Activated CD4-positive, alpha-beta T cell treated with anti-CD3 and anti-CD28 coated beads, Interleukin-10, Interleukin-2, amounts not matched to agents 100 ng/mL and 50 ng/mL, durations not matched to agents 16 hours and 8 hours (primary cell): ENCODE data around the gene PAIP1.
"Not testable (repeated sequence)": the region's sequence is repeated elsewhere in the genome, so short reads cannot be mapped to it uniquely, and the experiment has no call there.

Experiments used
- DNase-seq: peaks from one replicate; pipeline ENCODE4 v3.0.0-alpha.2; 2020

PAIP1 gene

DNA sequence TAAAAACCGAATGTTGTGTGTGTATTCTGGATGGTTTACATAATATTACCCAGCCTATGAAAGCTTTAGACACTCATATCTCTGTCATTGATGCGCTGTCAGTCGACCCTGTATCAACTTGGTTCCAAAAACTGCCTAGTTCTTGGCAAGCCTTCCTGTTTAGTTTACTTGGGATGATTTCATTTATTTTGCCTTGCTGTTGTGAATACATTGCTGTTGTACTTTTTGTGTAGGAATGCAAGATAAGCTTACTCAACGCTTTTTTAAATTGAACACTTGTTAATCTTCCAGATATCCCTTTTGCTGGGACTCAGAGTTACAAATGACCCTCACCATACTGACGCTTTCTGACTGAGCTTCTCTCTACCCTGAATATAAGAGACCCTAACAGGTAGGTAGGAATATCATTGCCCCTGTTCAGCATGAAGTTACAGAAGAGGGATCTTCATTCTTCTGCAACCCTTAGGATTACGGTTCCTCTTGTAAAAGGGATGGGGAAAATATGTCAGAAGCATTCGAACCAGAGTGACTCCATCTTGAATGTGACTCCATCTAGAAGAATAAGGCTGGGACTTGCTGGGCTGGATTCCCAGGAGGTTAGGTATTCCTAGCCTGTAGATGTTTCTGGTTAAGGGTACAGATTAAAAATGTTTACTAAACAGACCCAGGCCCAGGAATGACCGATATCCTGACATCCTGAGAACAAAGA, 13.7 kb upstream of the PAIP1 start:
- no peak for DNase-seq

DNA sequence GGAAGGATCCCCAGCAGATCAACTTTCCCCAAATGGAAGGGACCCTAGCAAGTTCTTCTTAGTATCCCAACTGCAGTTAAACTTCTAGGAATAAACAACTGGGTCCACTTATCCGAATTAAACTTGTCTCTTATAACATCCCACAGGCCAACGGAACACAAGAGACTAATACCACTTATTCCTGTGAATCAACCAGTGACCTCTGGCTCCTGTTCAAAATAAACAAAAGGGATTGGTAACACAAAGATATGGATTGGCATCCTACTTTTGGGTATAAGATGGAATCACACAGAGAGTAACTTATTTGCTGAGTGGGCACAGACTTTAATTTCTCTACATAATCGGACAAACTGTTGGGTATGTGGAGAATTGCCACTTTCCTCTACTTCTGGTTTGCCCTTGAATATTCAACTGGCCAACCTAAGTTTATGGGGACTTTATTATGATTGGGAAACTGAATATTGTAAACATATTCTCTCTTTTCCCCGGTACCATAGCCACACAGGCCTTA, 12.4 kb upstream of the PAIP1 start:
- DNase-seq = no peak

DNA sequence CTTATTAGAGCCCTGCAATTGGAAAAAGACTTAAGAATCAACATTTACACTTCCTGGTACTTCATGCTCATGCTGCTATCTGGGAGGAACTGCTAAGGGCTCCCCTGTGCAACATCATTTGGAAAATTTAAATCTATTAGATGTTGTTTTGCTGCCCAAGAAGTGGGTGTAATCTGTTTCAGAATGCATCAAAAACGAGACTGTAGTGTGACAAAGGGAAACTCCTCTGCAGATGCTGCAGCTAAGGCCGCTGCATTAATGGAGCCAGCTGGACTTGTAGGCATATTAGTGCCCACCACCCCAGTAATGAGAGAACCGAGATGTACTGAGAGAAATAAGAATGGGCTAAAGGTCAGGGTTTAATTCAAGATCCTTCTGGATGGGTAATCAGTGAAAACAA, 11.1 kb upstream of the PAIP1 start:
- peak; percentile 11 for DNase-seq

DNA sequence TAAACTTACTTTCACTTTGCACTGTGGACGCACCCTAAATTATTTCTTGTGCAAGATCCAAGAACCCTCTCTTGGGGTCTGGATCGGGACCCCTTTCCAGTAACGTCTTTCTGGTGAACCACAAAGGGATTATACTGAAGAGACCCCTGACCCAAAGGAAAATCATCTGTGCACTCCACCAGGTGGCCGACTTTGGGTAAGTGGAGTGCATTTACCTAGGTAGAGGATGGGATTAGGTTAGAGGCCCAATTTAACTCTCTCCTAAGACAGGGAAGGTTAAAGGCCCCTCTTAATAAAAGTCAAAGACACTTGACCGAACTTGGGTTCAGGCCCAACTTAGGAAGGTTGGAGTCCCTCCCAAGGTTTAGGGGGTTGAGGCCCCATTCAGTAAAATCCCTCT, 8.2 kb upstream of the PAIP1 start:
- DNase-seq = no peak

DNA sequence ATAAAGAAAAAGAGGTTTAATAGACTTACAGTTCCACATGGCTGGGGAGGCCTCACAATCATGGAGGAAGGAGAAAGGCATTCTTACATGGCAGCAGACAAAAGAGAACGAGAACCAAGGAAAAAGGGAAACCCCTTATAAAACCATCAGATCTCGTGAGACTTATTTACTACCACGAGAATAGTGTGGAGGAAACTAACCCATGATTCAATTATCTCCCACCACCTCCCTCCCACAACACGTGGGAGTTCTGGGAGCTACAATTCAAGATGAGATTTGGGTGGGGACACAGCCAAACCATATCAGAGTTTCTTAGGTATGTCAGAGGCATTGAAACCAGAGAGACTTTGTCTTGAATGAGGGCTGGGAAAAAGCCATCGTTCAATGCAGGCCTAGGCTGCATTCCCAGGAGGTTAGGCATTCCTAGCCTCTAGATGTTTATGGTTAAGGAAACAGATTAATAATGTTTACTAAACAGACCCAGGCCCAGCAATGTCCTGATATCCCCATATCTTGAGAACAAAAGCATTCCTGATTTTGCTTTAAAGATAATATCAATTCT, 7.5 kb upstream of the PAIP1 start:
- DNase-seq = no peak

DNA sequence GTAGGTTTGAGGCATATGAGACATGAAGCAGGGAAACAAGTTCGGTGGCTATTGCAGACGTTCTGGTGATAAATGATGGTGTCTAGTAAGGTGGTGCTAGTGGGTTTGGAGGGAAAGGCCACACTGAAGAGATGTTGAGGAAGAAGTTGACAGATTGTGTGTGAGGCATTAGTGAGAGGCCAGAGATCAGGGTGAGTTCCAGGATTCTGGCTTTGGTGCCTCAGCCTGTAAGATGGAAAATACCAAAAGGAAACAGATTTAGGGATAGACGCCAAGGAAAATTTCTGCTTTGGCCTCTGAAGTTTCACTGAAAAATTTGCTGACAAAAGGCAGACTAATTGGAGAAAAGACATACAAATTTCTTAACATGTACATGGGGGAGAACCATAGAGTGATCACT, 6.4 kb upstream of the PAIP1 start:
- DNase-seq = no peak

DNA sequence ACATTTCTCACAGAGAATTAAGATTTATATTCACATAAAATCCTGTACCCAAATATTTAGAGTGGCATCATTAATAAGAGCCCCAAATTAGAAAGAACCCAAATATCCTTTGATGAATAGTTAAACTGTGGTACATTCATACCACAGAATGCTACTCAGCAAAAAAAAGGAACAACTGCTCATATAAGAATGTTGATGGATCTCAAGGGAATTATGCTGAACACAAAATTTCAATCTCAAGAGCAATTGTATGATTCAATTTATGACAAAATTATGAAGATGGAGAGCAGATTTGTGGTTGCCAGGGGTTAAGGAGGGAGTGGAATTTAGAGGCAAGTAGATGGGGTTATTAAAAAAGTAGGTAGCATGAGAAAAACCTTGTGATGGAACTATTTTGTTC, 4.5 kb upstream of the PAIP1 start:
- no peak for DNase-seq

DNA sequence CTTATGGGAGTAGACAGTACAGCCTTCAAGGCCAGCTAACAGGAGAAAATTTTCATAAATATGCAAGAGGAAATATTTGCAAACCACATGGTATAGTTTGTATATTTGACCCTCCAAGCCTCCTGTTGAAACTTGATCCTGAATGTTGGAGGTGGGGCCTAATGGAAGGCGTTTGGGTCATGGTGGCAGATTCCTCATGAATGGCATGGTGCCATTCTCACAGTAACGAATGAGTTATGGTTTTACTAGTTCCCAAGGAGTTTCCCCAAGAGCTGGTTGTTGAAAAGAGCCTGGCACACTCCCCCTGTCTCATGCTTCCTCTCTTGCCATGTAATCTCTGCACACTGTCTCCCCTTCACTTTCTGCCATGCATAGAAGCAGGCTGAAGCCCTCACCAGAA, 3.3 kb upstream of the PAIP1 start:
- no peak for DNase-seq

DNA sequence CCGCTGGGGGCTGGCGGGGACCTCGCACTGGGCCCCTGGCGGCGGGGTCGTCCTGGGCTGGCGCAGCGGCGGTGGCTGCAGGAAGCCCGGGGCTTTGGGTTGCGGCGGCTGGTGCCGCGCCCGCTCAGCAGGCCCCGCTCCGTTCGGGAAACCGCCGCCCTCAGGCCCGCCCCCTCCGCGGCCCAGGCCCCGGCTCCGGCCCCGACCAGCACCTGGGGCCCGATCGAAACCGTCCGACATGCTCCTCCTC, 345 bp downstream of the PAIP1 start:
- peak; percentile 91 for DNase-seq

DNA sequence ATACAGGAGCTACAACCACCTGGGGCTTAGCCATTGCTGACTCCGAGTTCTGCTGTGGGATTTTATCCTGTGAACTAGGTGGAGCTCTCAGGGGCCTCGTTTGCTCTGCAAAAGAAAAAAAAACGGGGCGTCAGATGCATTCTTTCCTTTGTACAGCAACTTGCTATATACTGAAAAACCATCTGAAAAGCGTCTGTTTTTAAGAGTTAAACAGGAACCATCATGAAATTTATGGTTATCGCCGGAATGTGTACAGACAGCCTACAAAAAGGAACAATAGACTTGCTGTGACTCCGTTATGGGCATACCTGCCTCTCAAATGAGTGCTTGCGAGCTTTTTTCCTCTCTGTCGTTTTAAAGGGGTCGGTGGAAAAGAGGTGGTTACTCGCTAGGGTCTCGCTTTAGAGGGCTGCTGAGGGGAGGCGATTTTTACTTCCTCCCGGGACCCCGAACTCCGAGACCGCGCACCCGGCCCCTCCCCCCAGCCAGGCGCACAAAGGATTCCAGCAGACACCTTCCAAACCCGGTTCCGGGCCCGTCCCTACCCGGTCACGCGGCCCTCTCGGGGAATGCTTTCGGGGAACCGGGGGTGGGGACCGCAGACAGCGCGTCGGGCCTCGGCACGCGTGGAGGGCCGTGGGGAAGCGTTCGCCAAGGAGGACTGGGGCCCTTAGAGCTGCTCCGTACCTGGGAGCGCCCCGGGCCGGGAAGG, 826 bp downstream of the PAIP1 start:
- peak; percentile 52 for DNase-seq

DNA sequence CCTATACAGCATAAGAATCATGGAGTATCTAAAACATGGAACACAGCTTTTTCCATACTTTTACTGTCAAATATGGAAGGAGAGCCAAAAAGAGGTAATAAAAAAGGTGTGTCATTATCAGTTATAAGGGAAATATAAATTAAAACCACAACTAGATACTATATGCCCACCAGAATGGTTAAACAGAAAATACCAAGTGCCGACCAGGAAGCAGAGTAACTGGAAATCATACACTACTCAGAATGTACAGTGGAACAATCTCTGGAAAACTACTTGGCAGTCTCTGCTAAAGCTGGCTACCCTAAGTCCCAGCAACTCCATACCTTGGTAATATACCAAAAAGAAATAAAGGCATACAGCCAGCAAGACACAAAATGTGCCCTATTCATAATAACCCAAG, 2.4 kb downstream of the PAIP1 start:
- DNase-seq = no peak

DNA sequence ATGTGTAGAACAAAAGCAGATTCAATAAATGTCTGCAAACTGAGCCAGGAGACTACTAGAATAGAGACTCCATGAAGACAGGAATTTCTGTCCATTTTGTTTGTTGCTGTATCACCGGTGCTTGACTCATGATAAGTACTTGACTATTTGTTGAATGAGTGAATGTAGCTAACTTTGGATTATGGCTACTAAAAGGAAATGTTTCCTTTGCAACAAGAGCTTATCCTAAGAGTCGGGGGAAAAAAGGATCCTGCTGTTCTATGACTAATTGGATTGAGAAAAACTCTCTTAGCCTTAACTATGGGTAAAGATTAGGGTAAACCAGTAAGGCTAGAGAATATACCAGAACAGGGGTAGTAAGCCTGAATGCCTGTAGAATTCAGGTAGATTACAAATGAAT, 3.5 kb downstream of the PAIP1 start:
- no peak for DNase-seq

DNA sequence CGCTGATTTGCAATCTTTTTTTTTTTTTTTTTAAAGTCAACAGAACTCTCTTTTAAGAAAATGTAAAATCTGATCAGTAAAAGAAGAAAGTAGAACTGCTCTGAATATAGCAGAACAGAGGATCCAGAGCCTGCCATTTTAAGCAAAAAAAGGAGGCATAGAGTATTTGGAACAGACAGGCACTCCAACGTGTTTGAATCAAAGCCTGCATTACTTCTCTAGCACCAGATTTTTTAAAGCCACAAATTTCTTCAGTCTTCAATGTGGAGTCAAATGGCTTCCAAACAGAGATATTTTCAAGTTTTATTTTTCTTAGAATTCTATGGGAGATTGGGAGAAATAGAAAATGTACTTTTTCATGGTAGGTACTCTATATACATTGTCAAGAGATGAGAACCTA, 5.1 kb downstream of the PAIP1 start:
- no peak for DNase-seq

DNA sequence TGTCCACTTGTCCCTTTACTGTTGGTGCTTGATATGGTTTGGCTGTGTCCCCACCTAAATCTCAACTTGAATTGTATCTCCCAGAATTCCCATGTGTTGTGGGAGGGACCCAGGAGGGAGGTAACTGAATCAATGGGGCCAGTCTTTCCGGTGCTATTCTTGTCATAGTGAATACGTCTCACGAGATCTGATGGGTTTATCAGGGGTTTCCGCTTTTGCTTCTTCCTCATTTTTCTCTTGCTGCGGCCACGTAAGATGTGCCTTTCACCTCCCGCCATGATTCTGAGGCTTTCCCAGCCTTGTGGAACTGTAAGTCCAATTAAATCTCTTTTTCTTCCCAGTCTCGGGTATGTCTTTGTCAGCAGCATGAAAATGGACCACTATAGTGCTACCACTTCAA, 7.6 kb downstream of the PAIP1 start:
- not testable (repeated sequence) for DNase-seq

DNA sequence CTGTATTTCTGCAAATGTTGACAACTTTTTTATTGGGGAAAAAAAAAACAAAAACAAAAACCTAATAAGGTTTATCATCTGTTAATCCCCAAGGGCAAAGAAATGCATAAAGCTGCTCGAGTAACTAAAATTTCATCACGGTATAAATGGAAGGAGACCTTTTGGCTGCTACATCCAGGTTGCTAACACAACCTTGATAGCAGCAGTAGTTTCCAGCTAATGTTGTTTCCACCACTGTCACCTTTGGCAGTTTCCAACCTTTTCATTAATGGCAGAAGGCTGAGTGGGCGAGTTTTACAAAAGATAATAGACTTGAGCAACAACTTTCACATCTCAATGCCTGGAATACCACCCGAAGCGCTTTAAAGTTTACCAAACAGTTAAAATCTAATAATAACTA, 8.5 kb downstream of the PAIP1 start:
- DNase-seq = no peak

DNA sequence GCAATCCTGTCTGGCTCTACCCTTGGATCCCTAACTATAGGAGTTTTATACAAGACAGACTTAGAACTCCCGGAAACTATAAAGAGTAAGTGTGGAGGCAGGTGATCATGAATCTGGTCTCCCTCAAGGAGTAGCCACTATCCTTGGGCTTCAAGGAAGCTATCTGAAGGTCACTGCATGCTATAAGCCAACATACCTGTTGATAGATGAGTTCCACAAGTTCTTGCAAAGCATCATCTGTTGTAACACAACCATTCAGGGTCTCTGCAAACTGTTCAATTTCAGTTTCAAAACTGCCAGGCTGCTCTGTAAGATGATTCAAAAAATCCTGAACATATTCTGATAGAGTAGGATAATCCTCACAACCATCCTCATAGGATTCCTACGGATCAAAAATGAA, 9.3 kb downstream of the PAIP1 start:
- no peak for DNase-seq

DNA sequence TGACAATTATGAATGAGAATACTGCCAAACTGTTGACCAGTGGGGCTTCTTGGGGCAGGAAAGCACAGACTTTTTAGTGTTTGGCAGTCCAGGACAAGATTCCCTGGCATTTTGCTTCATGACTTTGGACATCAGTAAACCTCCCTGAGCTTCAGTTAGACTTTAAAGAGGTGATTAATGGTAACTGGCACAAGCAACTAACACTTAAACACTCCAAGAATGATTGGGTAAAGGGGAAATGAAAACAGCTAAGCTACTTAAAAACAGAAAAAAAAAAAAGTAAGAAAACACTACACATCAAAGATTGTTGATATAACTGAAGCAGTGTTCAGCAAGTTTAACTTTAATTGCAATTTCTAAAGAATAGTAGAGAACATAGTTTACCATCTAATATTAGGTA, 13.4 kb downstream of the PAIP1 start:
- DNase-seq = no peak

DNA sequence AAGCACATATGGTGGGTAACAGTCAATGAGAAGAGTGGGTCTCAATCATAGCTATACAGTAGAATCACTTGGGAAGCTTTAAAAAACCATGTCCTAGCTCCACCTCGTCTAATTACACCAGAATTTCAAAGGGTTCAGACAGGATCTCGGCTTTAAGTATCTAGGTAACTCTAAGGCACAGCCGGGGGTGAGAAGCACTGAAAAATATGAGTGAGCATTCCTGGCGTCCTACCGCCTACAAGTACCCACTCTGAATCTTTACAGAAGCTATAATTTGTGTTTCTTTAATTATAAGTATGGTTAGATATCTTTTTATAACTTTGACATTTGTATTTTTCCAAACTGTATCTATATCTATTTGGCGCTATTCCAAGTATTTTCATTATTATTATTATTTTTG, 16.1 kb downstream of the PAIP1 start:
- no peak for DNase-seq

DNA sequence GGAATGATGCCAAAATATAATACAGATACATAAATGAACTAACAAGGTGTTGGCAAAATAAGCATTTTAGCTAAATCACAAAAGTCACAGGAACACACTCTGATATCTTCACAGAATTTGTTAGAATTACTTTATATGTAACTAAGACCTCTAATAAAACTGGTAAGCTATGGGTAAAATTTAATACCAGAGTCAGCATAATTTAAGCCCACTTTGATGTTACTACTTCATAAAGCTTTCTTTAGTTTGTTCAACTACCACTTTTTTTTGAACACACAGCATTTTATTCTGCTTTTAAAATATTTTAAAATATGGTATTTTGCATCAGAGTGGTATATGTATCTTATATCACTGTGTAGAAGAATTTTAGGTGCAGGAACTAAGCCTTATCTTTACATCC, 19.9 kb downstream of the PAIP1 start:
- DNase-seq = no peak

DNA sequence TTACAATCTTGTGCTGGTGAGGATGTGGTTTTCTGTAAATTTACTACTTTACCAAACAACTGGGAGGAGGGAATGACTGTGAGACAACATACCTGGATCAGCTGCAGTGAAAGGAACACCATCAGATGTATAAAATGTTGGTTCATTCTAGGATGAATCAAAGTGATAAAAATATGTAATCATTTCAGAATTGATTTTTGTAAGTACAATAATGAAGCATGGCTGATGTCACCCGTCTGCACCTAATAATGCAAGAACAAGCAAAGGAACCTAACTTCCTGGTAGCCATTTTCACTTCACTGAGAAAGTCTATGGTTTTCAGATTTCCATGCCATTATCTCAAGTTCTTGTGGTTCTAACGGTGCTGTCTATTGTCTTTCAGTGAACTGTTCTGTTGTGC, 23.2 kb downstream of the PAIP1 start:
- DNase-seq = peak; percentile 36

DNA sequence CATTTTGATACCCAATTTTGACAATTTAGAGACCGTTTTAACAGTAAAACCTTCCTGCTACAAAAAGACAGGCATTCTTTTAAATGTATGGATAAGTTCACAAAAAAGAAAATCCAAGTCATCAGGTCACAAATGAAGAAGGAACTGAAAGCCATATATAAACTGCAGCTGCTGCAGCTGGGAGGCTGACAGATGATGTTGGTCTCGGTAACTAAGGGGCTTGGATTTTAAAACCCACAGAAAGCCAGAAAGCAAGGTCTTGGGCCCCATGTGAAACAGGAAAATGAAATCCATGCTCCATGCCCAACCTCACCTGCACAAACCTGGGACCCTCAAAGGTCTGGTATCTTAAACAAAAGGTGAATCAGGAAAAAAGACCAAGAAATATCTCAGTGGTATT, 26.2 kb downstream of the PAIP1 start:
- DNase-seq = no peak

DNA sequence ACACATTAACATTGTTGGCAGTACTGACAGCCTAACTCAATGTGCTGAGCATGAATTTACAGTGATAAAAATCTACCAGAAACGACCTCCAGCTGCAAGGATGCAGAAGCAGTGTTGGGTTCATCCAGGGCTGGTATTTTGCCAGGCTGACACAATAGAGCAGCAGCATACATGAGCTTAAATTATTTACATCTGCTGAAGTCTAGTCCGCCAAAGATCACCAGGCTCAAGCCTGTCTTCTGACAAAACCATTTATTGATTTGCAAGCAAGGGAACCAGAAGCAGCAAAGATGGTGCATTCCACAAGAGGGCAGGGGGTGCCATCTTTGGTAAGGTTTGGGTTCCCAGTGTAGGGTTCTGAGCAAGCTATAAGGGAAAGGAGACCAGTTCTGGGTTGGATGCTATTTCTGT, 33.2 kb downstream of the PAIP1 start:
- DNase-seq = no peak

DNA sequence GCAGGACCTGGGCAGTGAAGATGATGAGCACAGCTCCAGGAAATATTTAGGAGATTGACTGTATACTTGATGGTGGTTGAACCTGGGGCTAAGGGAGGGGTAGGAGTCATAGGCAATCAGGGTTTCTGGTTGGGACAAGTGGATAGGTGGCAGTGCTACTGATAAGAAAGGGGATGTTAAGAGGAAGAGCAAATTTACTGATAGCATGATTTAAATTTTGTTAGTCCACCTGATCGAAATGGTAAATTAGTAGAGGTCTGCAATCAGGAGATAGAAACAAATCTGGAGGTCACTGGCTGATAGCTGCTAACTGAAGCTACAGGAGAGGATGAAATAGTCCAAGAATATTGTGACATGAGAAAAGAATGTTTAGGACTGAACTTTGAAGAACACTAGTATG, 36.3 kb downstream of the PAIP1 start:
- no peak for DNase-seq

DNA sequence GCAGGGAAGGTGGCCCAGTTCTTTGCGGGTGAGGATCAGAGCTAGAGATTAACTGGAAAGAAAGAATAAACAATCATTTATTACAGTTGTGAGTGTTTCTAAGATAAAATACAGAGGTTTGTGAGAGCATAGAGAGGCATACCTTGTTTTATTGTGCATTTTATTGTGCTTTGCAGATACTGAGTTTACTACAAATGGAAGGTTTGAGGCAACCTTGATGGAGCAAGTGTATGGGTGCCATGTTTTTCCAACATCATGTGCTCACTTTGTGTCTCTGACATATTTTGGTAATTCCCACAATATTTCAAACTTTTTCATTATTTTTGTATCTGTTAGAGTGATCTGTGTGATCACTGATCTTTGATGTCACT, 41.2 kb downstream of the PAIP1 start:
- no peak for DNase-seq
